PFSK-1 (cell line): ENCODE measurements around the gene RALGAPA2.

Source experiments
- FOXP2 ChIP-seq: optimal IDR thresholded peaks from 2 replicates; pipeline ENCODE3; 2011; ENCODE audit warnings: borderline replicate concordance, control low read depth, inconsistent platforms; ENCODE audit not compliant: insufficient read depth; ENCODE audit errors: extremely low read length, extremely low read depth
- POLR2AphosphoS5 ChIP-seq: IDR thresholded peaks from 2 replicates; pipeline ENCODE4 v1.6.1; 2012; ENCODE audit warnings: low read depth, mild to moderate bottlenecking, control low read depth, low read length, moderate library complexity
- SIN3A ChIP-seq: IDR thresholded peaks from 2 replicates; pipeline ENCODE4 v1.6.1; 2012; ENCODE audit warnings: mild to moderate bottlenecking, low read length, moderate library complexity, borderline replicate concordance; ENCODE audit not compliant: insufficient read depth
- TAF1 ChIP-seq: IDR thresholded peaks from 2 replicates; pipeline ENCODE4 v1.6.1; 2012; ENCODE audit warnings: low read length, control low read depth, borderline replicate concordance; ENCODE audit not compliant: insufficient read depth
- TF ChIP-seq, protein P1 (sequence below), 2 experiments: IDR thresholded peaks; 2 replicates each; pipeline versions ENCODE4 v1.6.1 to v1.8.0; 2011 to 2012; ENCODE audit warnings: low read depth in 2 of 2, low read length in 2 of 2, control low read depth in 1 of 2, inconsistent platforms in 1 of 2, mild to moderate bottlenecking in 1 of 2, moderate library complexity in 1 of 2; ENCODE audit not compliant: insufficient read depth in 1 of 2

Gene RALGAPA2

DNA sequence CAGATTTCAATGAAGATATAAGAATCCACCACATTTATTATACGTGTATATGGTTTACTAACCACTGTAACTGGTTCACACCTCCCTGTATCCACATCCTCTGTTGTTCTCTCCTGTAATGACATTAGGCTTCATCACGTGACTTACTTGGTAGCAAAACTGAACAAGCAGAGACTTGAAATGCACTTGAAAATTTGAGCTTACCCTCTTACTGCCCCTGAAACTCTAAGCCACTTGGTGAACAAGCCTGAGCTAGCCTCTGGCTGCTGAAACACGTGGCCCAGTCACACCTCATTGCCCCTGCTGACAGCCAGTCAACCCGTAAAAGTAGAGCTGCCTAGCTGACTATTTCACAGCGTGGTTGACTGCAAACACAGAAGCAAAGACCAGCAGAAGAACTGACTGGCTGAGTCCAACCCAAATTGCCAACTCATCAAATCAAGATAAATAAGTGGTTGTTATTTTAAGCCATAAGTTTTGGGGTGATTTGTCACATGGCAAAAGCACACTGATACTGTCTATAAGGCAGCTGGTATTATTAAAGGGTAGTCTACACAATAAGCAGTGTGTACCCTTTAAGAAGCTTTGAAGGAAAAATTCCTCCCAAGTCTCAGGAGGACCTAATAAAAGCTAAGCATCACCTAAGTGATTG, 109.0 kb downstream of the RALGAPA2 start:
- no peak for TF ChIP-seq FOXP2
- TF ChIP-seq POLR2AphosphoS5: no peak
- TF ChIP-seq TAF1: no peak
- TF ChIP-seq SIN3A: no peak
- TF ChIP-seq, protein P1, sequence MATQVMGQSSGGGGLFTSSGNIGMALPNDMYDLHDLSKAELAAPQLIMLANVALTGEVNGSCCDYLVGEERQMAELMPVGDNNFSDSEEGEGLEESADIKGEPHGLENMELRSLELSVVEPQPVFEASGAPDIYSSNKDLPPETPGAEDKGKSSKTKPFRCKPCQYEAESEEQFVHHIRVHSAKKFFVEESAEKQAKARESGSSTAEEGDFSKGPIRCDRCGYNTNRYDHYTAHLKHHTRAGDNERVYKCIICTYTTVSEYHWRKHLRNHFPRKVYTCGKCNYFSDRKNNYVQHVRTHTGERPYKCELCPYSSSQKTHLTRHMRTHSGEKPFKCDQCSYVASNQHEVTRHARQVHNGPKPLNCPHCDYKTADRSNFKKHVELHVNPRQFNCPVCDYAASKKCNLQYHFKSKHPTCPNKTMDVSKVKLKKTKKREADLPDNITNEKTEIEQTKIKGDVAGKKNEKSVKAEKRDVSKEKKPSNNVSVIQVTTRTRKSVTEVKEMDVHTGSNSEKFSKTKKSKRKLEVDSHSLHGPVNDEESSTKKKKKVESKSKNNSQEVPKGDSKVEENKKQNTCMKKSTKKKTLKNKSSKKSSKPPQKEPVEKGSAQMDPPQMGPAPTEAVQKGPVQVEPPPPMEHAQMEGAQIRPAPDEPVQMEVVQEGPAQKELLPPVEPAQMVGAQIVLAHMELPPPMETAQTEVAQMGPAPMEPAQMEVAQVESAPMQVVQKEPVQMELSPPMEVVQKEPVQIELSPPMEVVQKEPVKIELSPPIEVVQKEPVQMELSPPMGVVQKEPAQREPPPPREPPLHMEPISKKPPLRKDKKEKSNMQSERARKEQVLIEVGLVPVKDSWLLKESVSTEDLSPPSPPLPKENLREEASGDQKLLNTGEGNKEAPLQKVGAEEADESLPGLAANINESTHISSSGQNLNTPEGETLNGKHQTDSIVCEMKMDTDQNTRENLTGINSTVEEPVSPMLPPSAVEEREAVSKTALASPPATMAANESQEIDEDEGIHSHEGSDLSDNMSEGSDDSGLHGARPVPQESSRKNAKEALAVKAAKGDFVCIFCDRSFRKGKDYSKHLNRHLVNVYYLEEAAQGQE (IDR thresholded peaks at IDR 0.05; ENCODE audit: insufficient read depth in 1 of 2, low read depth in 2 of 2, low read length in 2 of 2): no peak

DNA sequence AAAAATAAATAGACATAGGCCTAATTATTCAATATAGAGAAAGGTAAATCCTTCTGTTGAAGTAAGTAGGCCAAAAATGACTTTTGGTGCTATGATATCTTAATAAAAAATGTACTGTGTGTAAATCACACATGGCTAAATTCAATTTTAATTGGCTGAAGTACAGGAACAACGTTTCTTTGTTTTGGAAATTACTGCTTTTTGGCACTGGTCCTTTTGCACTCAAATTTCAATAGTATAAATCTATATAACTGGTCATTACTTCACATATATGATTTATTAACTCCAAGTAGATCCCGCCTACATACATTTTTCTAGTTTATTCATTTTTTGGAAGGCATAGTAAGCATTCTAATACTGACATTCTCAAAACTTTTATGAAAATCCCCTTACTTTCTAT, 114.5 kb downstream of the RALGAPA2 start:
- TF ChIP-seq POLR2AphosphoS5 (no peak), TAF1 (no peak), FOXP2 (no peak), SIN3A (no peak)
- TF ChIP-seq, protein P1 (IDR thresholded peaks at IDR 0.05; ENCODE audit: insufficient read depth in 1 of 2, low read depth in 2 of 2, low read length in 2 of 2): no peak

DNA sequence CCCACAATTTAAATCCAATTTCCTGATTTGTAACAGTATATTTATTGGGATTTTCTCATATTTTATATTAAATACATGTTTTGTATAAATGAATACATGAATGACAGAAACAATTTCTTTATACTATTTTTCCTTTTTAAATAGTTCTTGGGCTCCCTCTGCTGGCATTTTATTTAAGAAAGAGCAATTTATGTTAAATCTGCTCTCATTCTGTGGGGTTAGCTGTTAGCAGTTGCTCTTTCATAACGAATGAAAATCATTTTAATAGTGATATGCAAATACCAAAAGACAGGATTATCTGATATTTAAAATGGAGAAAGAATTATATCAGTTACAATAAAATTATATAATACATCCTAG, 118.3 kb downstream of the RALGAPA2 start:
- TF ChIP-seq, protein P1 (IDR thresholded peaks at IDR 0.05; ENCODE audit: insufficient read depth in 1 of 2, low read depth in 2 of 2, low read length in 2 of 2): no peak
- TF ChIP-seq TAF1: no peak
- no peak for TF ChIP-seq POLR2AphosphoS5
- no peak for TF ChIP-seq FOXP2
- no peak for TF ChIP-seq SIN3A

DNA sequence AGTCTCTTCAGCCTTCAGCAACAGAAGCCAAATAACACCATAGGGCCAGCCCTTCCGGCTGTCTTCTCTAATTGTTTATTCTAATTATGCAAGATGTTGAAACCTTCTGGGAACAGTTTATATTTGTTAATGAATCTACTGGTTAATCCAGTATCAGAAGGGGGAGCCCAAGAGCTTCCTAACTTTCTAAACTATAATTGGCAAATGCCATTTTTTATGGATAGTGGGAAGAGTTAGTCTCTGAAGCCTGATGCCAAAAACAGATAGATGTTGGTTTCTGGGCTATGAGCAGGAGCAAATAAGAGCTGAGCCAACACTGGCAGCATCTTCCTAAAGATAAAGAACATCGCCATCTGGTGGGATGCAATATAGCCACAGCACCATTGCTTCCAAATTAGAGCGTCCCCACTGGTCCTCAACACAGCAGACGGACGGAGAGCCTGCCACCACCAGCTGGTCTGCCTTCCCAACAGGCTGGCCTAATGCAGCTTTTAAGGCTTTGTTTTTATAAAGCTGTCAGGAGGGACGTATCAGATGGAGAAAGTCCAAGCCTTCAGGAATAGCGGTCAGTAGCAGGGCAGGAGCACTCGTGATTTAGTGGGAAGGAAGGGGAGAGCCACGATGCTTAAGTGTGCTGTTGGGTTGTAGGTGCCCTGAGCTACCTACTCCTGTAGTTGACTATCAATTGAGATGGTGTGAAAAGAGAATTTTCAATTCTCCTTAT, 118.8 kb downstream of the RALGAPA2 start:
- TF ChIP-seq SIN3A (no peak), FOXP2 (no peak), POLR2AphosphoS5 (no peak), TAF1 (no peak)
- TF ChIP-seq, protein P1 (IDR thresholded peaks at IDR 0.05; ENCODE audit: insufficient read depth in 1 of 2, low read depth in 2 of 2, low read length in 2 of 2): no peak

DNA sequence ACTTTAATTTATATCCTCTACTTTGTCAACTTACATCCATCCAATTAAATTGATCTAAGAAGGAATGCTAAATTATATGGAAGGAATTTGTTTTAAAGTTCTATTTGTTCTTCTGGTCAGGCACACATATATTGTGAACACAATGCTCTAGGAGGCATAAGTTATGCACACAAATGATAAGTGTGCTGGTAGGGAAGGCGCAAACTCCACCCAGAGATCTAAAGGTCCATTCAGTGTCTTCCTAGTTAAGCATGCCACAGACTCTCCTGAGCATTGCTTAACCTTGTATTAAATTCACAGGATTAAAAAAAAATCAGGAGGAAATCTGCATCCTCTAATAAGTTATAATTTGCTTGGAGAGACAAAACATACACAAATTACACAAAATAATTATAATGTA, 127.3 kb downstream of the RALGAPA2 start:
- TF ChIP-seq SIN3A (no peak), FOXP2 (no peak), TAF1 (no peak), POLR2AphosphoS5 (no peak)
- TF ChIP-seq, protein P1 (IDR thresholded peaks at IDR 0.05; ENCODE audit: insufficient read depth in 1 of 2, low read depth in 2 of 2, low read length in 2 of 2): no peak
